ENCODE results near the gene TSPEAR.

DNA sequence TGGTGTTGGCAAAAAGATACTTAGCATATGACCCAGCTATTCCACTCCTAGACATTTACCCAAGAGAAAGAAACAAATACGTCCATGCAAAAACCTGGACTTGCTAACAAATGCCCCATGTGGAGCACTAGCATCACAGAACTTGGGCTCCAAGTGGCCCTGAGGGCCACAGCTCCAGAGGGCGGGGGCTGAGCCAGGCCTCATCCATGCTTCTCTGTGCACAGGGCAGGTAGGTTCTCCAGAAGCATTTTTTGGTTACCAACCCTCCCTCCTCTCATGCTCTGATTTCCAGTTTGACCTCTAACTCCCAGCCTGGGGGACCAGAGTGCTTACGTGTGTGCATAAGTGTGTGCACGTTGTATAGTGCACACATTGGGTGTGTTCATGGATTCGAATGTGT lies 46.7 kb downstream of the TSPEAR start:
- TF ChIP-seq POLR2A (IDR thresholded peaks at IDR 0.05; ENCODE audit: low read depth, low read length) (no peak), POLR2AphosphoS5 (IDR thresholded peaks at IDR 0.05; ENCODE audit: low read depth, low read length) (no peak), TAF1 (IDR thresholded peaks at IDR 0.05; ENCODE audit: low read depth, low read length) (no peak)
